Activated T-helper 9 cell treated with anti-CD3 and anti-CD28 coated beads, Interleukin-2, amount 50 U/mL, for 16 hours (primary cell): ENCODE measurements around the gene YWHAB.
"Not testable (repeated sequence)": the region's sequence is repeated elsewhere in the genome, so short reads cannot be mapped to it uniquely, and the experiment has no call there.

ENCODE experiments used
- DNase-seq: peaks from one replicate; pipeline ENCODE4 v3.0.0-alpha.2; 2020; ENCODE audit warnings: low read depth

The YWHAB gene

GRCh38 chr20:44885392-44886265 lies at the start of gene YWHAB:
Gene YWHAB, plus strand, starts transcription at chr20:44885705. Its CDS starts 15,829 bp downstream, at chr20:44901534.
- DNase-seq, result peak; percentile 98

GRCh38 chr20:44836601-44837120 lies 48.8 kb upstream of the YWHAB start:
- DNase-seq, result no peak

- DNase-seq, result no peak
These were observed 47.6 kb upstream of the YWHAB start for GRCh38 chr20:44837946-44838345.

- no peak for DNase-seq
These were observed 47.0 kb upstream of the YWHAB start for GRCh38 chr20:44838521-44838920.

GRCh38 chr20:44839481-44839880 lies 46.0 kb upstream of the YWHAB start:
- DNase-seq, result no peak

GRCh38 chr20:44840826-44841225 lies 44.7 kb upstream of the YWHAB start:
- DNase-seq, result no peak

GRCh38 chr20:44841955-44842354 lies 43.5 kb upstream of the YWHAB start:
- DNase-seq, result no peak

- no peak for DNase-seq
These were observed 41.6 kb upstream of the YWHAB start for GRCh38 chr20:44843876-44844275.

- no peak for DNase-seq
These were observed 37.1 kb upstream of the YWHAB start for GRCh38 chr20:44848254-44849015.

GRCh38 chr20:44849703-44850102 lies 35.8 kb upstream of the YWHAB start:
- no peak for DNase-seq

GRCh38 chr20:44850272-44850671 lies 35.2 kb upstream of the YWHAB start:
- no peak for DNase-seq

- no peak for DNase-seq
These were observed 34.7 kb upstream of the YWHAB start for GRCh38 chr20:44850837-44851236.

- no peak for DNase-seq
These were observed 34.0 kb upstream of the YWHAB start for GRCh38 chr20:44851545-44851944.

- no peak for DNase-seq
These were observed 29.1 kb upstream of the YWHAB start for GRCh38 chr20:44856442-44856841.

- no peak for DNase-seq
These were observed 28.6 kb upstream of the YWHAB start for GRCh38 chr20:44856856-44857448.

GRCh38 chr20:44858606-44859360 lies 26.7 kb upstream of the YWHAB start:
- DNase-seq, result no peak

GRCh38 chr20:44861531-44862006 lies 23.9 kb upstream of the YWHAB start:
- no peak for DNase-seq

GRCh38 chr20:44862286-44862685 lies 23.2 kb upstream of the YWHAB start:
- no peak for DNase-seq

- not testable (repeated sequence) for DNase-seq
These were observed 22.0 kb upstream of the YWHAB start for GRCh38 chr20:44863365-44864084.

GRCh38 chr20:44864493-44864892 lies 21.0 kb upstream of the YWHAB start:
- DNase-seq, result not testable (repeated sequence)
